Nephron progenitor cell (in vitro differentiated cells): ENCODE measurements around the gene CD47.

Experiments used
- DNase-seq: peaks from one replicate; pipeline ENCODE4 v3.0.0; 2021
- H3K27ac Mint-ChIP-seq: 2 replicates; pipeline ENCODE4 v1.8.0; 2021; ENCODE audit warnings: mild to moderate bottlenecking, moderate library complexity, mixed read lengths
- H3K27me3 Mint-ChIP-seq: 2 replicates; pipeline ENCODE4 v1.8.0; 2021; ENCODE audit warnings: mild to moderate bottlenecking, low read depth, mixed read lengths; ENCODE audit not compliant: poor library complexity
- H3K36me3 Mint-ChIP-seq: 2 replicates; pipeline ENCODE4 v1.8.0; 2021; ENCODE audit warnings: low read depth, mixed read lengths
- H3K4me1 Mint-ChIP-seq: 2 replicates; pipeline ENCODE4 v1.8.0; 2021; ENCODE audit warnings: mixed read lengths
- H3K4me3 Mint-ChIP-seq: 2 replicates; pipeline ENCODE4 v1.8.0; 2021; ENCODE audit warnings: mild to moderate bottlenecking, moderate library complexity, mixed read lengths
- H3K9me3 Mint-ChIP-seq: 2 replicates; pipeline ENCODE4 v1.8.0; 2021; ENCODE audit warnings: mild to moderate bottlenecking, moderate library complexity, mixed read lengths
- TF ChIP-seq, protein P1 (sequence below): fragments of 200-600 bp; sonication (generic); IDR thresholded peaks from 2 replicates; pipeline ENCODE4 v1.5.0; 2021; ENCODE audit warnings: antibody characterized with exemption

CD47 gene

GRCh38 chr3:108012304-108012703 is 78.5 kb downstream of the CD47 start:
- Mint-ChIP-seq H3K27ac (no peak overlapping the region), H3K9me3 (no peaks in the 10 kb centered on the region), H3K4me3 (no peak overlapping the region), H3K4me1 (no peaks in the 10 kb centered on the region), H3K36me3 (no peaks in the 10 kb centered on the region), H3K27me3 (peaks cover 3% of the 10 kb centered on the region)
- TF ChIP-seq, protein P1, sequence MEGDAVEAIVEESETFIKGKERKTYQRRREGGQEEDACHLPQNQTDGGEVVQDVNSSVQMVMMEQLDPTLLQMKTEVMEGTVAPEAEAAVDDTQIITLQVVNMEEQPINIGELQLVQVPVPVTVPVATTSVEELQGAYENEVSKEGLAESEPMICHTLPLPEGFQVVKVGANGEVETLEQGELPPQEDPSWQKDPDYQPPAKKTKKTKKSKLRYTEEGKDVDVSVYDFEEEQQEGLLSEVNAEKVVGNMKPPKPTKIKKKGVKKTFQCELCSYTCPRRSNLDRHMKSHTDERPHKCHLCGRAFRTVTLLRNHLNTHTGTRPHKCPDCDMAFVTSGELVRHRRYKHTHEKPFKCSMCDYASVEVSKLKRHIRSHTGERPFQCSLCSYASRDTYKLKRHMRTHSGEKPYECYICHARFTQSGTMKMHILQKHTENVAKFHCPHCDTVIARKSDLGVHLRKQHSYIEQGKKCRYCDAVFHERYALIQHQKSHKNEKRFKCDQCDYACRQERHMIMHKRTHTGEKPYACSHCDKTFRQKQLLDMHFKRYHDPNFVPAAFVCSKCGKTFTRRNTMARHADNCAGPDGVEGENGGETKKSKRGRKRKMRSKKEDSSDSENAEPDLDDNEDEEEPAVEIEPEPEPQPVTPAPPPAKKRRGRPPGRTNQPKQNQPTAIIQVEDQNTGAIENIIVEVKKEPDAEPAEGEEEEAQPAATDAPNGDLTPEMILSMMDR = no peak
- no peak for DNase-seq

DNA sequence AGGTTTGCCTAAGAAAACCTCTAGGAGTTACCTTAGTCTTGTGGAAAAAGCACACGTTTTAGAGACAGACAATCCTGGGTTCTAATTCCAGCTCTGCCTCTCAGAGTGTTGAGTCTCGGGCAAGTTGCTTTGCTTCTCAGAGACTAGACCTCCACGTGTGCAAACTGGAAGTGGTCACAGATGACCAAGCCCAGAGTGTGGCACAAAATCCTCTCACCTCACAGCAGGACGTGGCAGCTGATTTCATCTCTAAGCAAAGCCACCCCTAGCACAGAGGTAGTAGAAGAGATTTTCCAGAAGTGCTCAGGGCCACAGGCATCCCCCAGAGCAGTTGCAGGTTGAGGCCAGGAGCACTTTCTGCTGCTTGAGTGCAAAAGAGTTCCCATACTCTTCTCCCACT is 79.2 kb downstream of the CD47 start:
- H3K4me3 Mint-ChIP-seq = no peak overlapping the region
- peaks cover 2% of the 10 kb centered on the region for H3K4me1 Mint-ChIP-seq
- no peak for DNase-seq
- H3K36me3 Mint-ChIP-seq = no peaks in the 10 kb centered on the region
- no peaks in the 10 kb centered on the region for H3K9me3 Mint-ChIP-seq
- TF ChIP-seq, protein P1 = no peak
- H3K27ac Mint-ChIP-seq = no peak overlapping the region
- H3K27me3 Mint-ChIP-seq = peaks cover 3% of the 10 kb centered on the region

GRCh38 chr3:108008931-108009639 is 81.7 kb downstream of the CD47 start:
- TF ChIP-seq, protein P1 = no peak

DNA sequence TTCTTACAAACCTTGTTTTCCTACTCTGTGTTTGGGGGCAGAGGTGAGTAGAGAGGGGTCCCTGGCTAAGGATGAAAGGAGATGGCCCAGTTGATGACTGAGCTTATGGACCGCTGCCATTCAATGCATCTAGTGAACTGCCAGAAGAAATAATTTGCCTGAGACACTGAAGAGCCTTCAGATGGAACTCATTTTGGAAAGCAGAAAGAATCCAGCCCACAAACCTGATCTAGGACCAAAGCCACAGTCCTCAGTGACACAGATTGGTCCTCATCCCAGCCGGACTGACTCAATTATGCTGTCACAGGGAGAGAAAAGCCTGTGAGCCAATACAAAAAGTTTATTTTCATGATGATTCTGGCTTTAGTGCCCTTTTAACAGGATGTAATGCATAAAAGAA is 82.7 kb downstream of the CD47 start:
- TF ChIP-seq, protein P1 = no peak
- no peaks in the 10 kb centered on the region for H3K36me3 Mint-ChIP-seq
- peaks cover 11% of the 10 kb centered on the region for H3K4me1 Mint-ChIP-seq
- no peak for DNase-seq
- H3K27ac Mint-ChIP-seq = no peak overlapping the region
- no peaks in the 10 kb centered on the region for H3K27me3 Mint-ChIP-seq
- no peaks in the 10 kb centered on the region for H3K9me3 Mint-ChIP-seq
- H3K4me3 Mint-ChIP-seq = no peak overlapping the region

More at GRCh38 chr3:108008931-108009639, 81.7 kb downstream of the CD47 start:
- Mint-ChIP-seq H3K36me3 (no peaks in the 10 kb centered on the region), H3K27ac (no peak overlapping the region), H3K9me3 (no peaks in the 10 kb centered on the region), H3K4me1 (peaks cover 11% of the 10 kb centered on the region), H3K4me3 (no peak overlapping the region), H3K27me3 (peaks cover 3% of the 10 kb centered on the region)
- DNase-seq = no peak

- TF ChIP-seq, protein P1 = no peak
- Mint-ChIP-seq H3K9me3 (no peaks in the 10 kb centered on the region), H3K27ac (no peak overlapping the region), H3K27me3 (no peaks in the 10 kb centered on the region), H3K36me3 (no peaks in the 10 kb centered on the region), H3K4me1 (peaks cover 11% of the 10 kb centered on the region), H3K4me3 (no peak overlapping the region)
- no peak for DNase-seq
Observed at GRCh38 chr3:108006881-108007331, 83.9 kb downstream of the CD47 start.
